ENCODE results near the gene AIPL1. TPM values are rescaled to one million over a fixed set of nuclear protein-coding genes. Genes with fewer than 3 reads are reported as not detected.

Gene AIPL1
- polyA plus RNA-seq, 1 donor (not counting 4 experiments of a cell fraction or from before 2014, with no cell fraction given) = not detected

DNA sequence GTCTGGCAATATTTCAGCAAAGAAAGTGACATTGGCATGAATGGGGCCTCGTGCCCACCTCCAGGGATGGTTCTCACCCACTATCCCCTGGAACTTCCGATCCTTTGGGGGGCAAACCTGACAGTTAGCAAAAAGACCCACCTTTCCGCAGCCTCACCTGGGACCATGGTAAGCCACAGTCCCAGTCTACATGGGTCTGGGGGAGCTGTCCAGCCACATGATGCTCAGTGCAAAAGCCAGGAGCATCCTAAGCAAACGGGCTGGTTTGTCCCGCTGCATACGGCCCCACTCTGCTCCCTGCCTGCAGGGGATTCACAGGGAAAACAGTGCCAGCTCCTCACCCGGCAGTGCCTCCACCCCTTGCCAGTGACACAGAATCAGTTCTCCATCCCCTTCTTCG lies 19.3 kb downstream of the AIPL1 start:
- Histone ChIP-seq H3K79me2 (ENCODE audit: control insufficient read depth, insufficient read depth, low read length) (no peaks in the 10 kb centered on the region), H3K9me1 (ENCODE audit: control insufficient read depth, extremely low read depth, insufficient read depth, low read length) (no peaks in the 10 kb centered on the region), H3K4me2 (ENCODE audit: control insufficient read depth, extremely low read depth, insufficient read depth, low read depth, low read length) (no peak overlapping the region), H2AFZ (ENCODE audit: control insufficient read depth, low read length) (no peak overlapping the region), H3K27ac (ENCODE audit: control insufficient read depth, insufficient read depth, low read length) (no peak overlapping the region), H4K20me1 (ENCODE audit: control insufficient read depth, extremely low read depth, insufficient read depth, low read length) (no peaks in the 10 kb centered on the region), H3K36me3 (ENCODE audit: control insufficient read depth in 2 of 2, extremely low read depth in 1 of 2, insufficient read depth in 2 of 2, low read length in 2 of 2) (no peaks in the 10 kb centered on the region), H3K4me1 (ENCODE audit: control insufficient read depth, extremely low read depth, insufficient read depth, low read length) (no peaks in the 10 kb centered on the region), H3K9ac (ENCODE audit: control insufficient read depth, extremely low read depth, insufficient read depth, low read length) (no peak overlapping the region), H3K27me3 (ENCODE audit: control insufficient read depth, extremely low read depth, insufficient read depth, low read length) (peaks cover 8% of the 10 kb centered on the region), H3K9me3 (ENCODE audit: control insufficient read depth, low read depth, low read length) (no peaks in the 10 kb centered on the region), H3K4me3 (ENCODE audit: control insufficient read depth in 2 of 3, extremely low read depth in 1 of 3, insufficient read depth in 2 of 3, low read depth in 1 of 3, low read length in 3 of 3) (no peak overlapping the region)
- TF ChIP-seq, protein P1, sequence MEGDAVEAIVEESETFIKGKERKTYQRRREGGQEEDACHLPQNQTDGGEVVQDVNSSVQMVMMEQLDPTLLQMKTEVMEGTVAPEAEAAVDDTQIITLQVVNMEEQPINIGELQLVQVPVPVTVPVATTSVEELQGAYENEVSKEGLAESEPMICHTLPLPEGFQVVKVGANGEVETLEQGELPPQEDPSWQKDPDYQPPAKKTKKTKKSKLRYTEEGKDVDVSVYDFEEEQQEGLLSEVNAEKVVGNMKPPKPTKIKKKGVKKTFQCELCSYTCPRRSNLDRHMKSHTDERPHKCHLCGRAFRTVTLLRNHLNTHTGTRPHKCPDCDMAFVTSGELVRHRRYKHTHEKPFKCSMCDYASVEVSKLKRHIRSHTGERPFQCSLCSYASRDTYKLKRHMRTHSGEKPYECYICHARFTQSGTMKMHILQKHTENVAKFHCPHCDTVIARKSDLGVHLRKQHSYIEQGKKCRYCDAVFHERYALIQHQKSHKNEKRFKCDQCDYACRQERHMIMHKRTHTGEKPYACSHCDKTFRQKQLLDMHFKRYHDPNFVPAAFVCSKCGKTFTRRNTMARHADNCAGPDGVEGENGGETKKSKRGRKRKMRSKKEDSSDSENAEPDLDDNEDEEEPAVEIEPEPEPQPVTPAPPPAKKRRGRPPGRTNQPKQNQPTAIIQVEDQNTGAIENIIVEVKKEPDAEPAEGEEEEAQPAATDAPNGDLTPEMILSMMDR (optimal IDR thresholded peaks at IDR 0.05 in 1 of 3, IDR thresholded peaks at IDR 0.05 in 1 of 3, conservative IDR thresholded peaks at IDR 0.05 in 1 of 3; ENCODE audit: extremely low read depth in 1 of 3, insufficient read depth in 2 of 3, low read length in 3 of 3) = no peak
- TF ChIP-seq EZH2 (IDR thresholded peaks at IDR 0.05; ENCODE audit: low read length) = no peak
- FAIRE-seq = no peak
- no peak for DNase-seq (ENCODE audit: low read depth, low spot score)
- dilution Hi-C loops (cut with MboI; ENCODE audit: extremely low pct_ligation_motif_present, low sequenced_read_pairs) = loop anchor here (25.0 kb wide), 1 partner anchor 803 kb away; no protein-coding TSS in a partner anchor

DNA sequence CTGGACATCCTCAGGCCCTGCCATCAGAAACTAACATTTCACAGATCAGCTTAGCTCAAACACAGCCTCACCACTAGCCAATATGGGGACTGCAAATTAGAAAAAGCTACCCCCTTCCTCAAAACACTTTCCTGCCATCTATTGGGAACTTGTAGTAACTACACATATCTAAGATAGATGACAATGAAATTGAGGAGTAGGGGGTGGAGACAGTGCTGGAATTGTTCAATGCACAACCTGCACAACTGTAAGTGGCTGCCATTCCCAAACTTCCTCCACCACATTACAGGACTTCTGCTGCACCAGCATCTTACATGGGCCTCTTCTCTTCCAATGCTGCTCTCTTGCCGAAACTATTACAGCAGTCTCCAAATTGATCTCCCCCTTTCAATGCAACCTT lies 21.9 kb downstream of the AIPL1 start:
- Histone ChIP-seq H3K4me3 (ENCODE audit: control insufficient read depth in 2 of 3, extremely low read depth in 1 of 3, insufficient read depth in 2 of 3, low read depth in 1 of 3, low read length in 3 of 3) (no peak overlapping the region), H2AFZ (ENCODE audit: control insufficient read depth, low read length) (no peak overlapping the region), H3K4me1 (ENCODE audit: control insufficient read depth, extremely low read depth, insufficient read depth, low read length) (no peaks in the 10 kb centered on the region), H3K9me3 (ENCODE audit: control insufficient read depth, low read depth, low read length) (no peaks in the 10 kb centered on the region), H3K36me3 (ENCODE audit: control insufficient read depth in 2 of 2, extremely low read depth in 1 of 2, insufficient read depth in 2 of 2, low read length in 2 of 2) (no peaks in the 10 kb centered on the region), H3K9ac (ENCODE audit: control insufficient read depth, extremely low read depth, insufficient read depth, low read length) (no peak overlapping the region), H3K4me2 (ENCODE audit: control insufficient read depth, extremely low read depth, insufficient read depth, low read depth, low read length) (no peak overlapping the region), H3K9me1 (ENCODE audit: control insufficient read depth, extremely low read depth, insufficient read depth, low read length) (no peaks in the 10 kb centered on the region), H3K27me3 (ENCODE audit: control insufficient read depth, extremely low read depth, insufficient read depth, low read length) (peaks cover 8% of the 10 kb centered on the region), H4K20me1 (ENCODE audit: control insufficient read depth, extremely low read depth, insufficient read depth, low read length) (no peaks in the 10 kb centered on the region), H3K79me2 (ENCODE audit: control insufficient read depth, insufficient read depth, low read length) (no peaks in the 10 kb centered on the region), H3K27ac (ENCODE audit: control insufficient read depth, insufficient read depth, low read length) (no peak overlapping the region)
- dilution Hi-C loops (cut with MboI; ENCODE audit: extremely low pct_ligation_motif_present, low sequenced_read_pairs) = loop anchor here (25.0 kb wide), 1 partner anchor 801 kb away; no protein-coding TSS in a partner anchor
- peak; percentile 20 for FAIRE-seq
- TF ChIP-seq, protein P1 (optimal IDR thresholded peaks at IDR 0.05 in 1 of 3, IDR thresholded peaks at IDR 0.05 in 1 of 3, conservative IDR thresholded peaks at IDR 0.05 in 1 of 3; ENCODE audit: extremely low read depth in 1 of 3, insufficient read depth in 2 of 3, low read length in 3 of 3) = peak; percentile 36 to 66 (median 64)
- TF ChIP-seq EZH2 (IDR thresholded peaks at IDR 0.05; ENCODE audit: low read length) = no peak
- DNase-seq (ENCODE audit: low read depth, low spot score) = no peak
